MCF 10A (cell line): ENCODE measurements around the gene S100P. TPM values are rescaled to one million over a fixed set of nuclear protein-coding genes. Genes with fewer than 3 reads are reported as not detected.

Source experiments
- BruUV-seq: library from RNA; stranded (reverse); fragments of 400-500 nt; replicated peaks from 2 replicates; lab custom pipeline; 2021; lab: Mats Ljungman, UMichigan
- CTCF ChIA-PET: fragments of 300-600 bp; sonication (Branson Sonifier 250); formaldehyde crosslinking; extraction: SDS; loops from one replicate; lab custom pipeline; 2021; ENCODE audit warnings: antibody characterized with exemption, inconsistent platforms; lab: Yijun Ruan, JAX
- POLR2A ChIA-PET: fragments of 300-600, 350-650 bp; sonication (Branson Sonifier 250); formaldehyde crosslinking; extraction: SDS; loops from one replicate; lab custom pipeline; 2020; ENCODE audit warnings: antibody characterized with exemption, inconsistent platforms; lab: Yijun Ruan, JAX
- DNase-seq: peaks from one replicate; pipeline ENCODE4 v3.0.0-alpha.2; 2018; ENCODE audit not compliant: unreplicated experiment
- H3K27ac Mint-ChIP-seq: one replicate; pipeline ENCODE4 v1.8.0; 2022; ENCODE audit warnings: mild to moderate bottlenecking, low read depth, mixed read lengths; ENCODE audit not compliant: unreplicated experiment
- H3K27me3 Mint-ChIP-seq: one replicate; pipeline ENCODE4 v1.8.0; 2022; ENCODE audit warnings: mixed read lengths; ENCODE audit not compliant: insufficient read depth, unreplicated experiment
- H3K36me3 Mint-ChIP-seq: one replicate; pipeline ENCODE4 v1.8.0; 2022; ENCODE audit warnings: mild to moderate bottlenecking, moderate library complexity, mixed read lengths; ENCODE audit not compliant: insufficient read depth, unreplicated experiment
- H3K4me1 Mint-ChIP-seq: one replicate; pipeline ENCODE4 v1.8.0; 2022; ENCODE audit warnings: mixed read lengths; ENCODE audit not compliant: insufficient read depth, unreplicated experiment
- H3K4me3 Mint-ChIP-seq: one replicate; pipeline ENCODE4 v1.8.0; 2022; ENCODE audit warnings: mild to moderate bottlenecking, moderate library complexity, mixed read lengths; ENCODE audit not compliant: unreplicated experiment
- H3K9me3 Mint-ChIP-seq: one replicate; pipeline ENCODE4 v1.8.0; 2022; ENCODE audit warnings: mixed read lengths; ENCODE audit not compliant: unreplicated experiment
- intact Hi-C: fragments of 100-400 bp; cut with micrococcal nuclease; formaldehyde crosslinking; loops from 2 replicates; pipeline ENCODE4 v1.14.1; 2022
- total RNA-seq: library from RNA; stranded (reverse); gene quantifications from 2 replicates; pipeline ENCODE4 v1.2.3, GENCODE V29; 2022
- TF ChIP-seq, protein P1 (sequence below): fragments of 200-600 bp; IDR thresholded peaks from one replicate; pipeline ENCODE4 v1.8.0; 2022; ENCODE audit warnings: antibody characterized with exemption, mild to moderate bottlenecking; ENCODE audit not compliant: unreplicated experiment

Gene S100P
- total RNA-seq, 1 experiment from 2014 or later: 55.6 TPM

DNA sequence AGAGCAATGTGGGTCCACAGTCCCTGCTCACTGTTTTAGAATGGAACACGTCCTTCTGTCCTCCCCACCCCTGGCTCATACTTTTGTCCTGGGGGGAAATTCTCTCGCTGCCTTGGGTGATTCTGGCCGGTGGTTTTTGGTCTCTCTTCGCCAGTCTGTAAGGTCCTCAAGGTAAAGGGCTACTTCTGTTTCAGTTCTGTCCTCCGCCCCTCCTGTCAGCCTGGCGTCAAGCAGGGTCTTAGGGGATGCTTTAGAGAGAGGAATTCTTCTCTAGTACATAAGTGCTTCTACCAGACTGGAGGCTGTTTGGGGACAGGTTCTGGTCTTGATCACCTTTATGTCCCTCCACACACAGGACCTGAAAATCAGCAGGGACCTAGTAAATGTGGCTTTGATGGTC lies 16.6 kb downstream of the S100P start:
- BruUV-seq: TSS peak; percentile 62
- POLR2A ChIA-PET: interaction anchor here (0.7 to 8.0 kb wide), 20 partner anchors 7 to 277 kb away, joined by 3 to 101 read pairs (median 4); partner anchors contain the start of genes BLOC1S4, MRFAP1 and S100P
- peak overlapping the region; percentile 98 for H3K4me3 Mint-ChIP-seq

DNA sequence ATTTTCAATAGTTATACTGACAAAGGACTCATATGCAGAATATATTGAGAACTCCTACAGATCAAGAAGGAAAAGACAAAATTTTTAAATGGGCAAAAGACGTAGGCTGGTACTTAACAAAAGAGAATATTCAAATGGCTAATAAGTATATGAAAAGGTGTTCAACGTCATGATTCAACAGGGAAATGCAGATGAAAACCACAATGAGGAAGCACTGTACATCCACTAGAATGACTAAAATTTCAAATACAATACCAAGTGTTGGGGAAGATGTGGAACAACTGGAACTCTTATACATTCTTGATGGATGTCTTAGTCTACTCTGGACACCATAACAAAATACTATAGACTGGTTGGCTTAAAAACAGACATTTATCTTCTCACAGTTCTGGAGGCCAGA lies 17.3 kb downstream of the S100P start:
- intact Hi-C loops: no loop called here
- Mint-ChIP-seq H3K9me3 (no peaks in the 10 kb centered on the region), H3K27me3 (no peaks in the 10 kb centered on the region), H3K36me3 (peaks cover 33% of the 10 kb centered on the region), H3K4me3 (no peak overlapping the region), H3K4me1 (peaks cover 34% of the 10 kb centered on the region), H3K27ac (no peak overlapping the region)
- no TSS peak for BruUV-seq
- TF ChIP-seq, protein P1, sequence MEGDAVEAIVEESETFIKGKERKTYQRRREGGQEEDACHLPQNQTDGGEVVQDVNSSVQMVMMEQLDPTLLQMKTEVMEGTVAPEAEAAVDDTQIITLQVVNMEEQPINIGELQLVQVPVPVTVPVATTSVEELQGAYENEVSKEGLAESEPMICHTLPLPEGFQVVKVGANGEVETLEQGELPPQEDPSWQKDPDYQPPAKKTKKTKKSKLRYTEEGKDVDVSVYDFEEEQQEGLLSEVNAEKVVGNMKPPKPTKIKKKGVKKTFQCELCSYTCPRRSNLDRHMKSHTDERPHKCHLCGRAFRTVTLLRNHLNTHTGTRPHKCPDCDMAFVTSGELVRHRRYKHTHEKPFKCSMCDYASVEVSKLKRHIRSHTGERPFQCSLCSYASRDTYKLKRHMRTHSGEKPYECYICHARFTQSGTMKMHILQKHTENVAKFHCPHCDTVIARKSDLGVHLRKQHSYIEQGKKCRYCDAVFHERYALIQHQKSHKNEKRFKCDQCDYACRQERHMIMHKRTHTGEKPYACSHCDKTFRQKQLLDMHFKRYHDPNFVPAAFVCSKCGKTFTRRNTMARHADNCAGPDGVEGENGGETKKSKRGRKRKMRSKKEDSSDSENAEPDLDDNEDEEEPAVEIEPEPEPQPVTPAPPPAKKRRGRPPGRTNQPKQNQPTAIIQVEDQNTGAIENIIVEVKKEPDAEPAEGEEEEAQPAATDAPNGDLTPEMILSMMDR: no peak
- DNase-seq: no peak
- POLR2A ChIA-PET: interaction anchor here (0.8 to 8.0 kb wide), 5 partner anchors 9 to 119 kb away, joined by 3 to 101 read pairs (median 47); partner anchors contain the start of genes MRFAP1 and S100P
- CTCF ChIA-PET: interaction anchor here (0.6 kb wide), 2 partner anchors 94 to 375 kb away, joined by 3 read pairs; no protein-coding TSS in a partner anchor

More for the DNA sequence above, 16.6 kb downstream of the S100P start:
- intact Hi-C loops: no loop called here
- Mint-ChIP-seq H3K27me3 (no peaks in the 10 kb centered on the region), H3K27ac (peak overlapping the region; percentile 98), H3K36me3 (peaks cover 36% of the 10 kb centered on the region), H3K9me3 (no peaks in the 10 kb centered on the region), H3K4me1 (peaks cover 38% of the 10 kb centered on the region)
- TF ChIP-seq, protein P1: no peak
- CTCF ChIA-PET: interaction anchor here (0.6 to 1.5 kb wide), 3 partner anchors 9 to 52 kb away, joined by 3 to 4 read pairs (median 3); no protein-coding TSS in a partner anchor
- DNase-seq: no peak

DNA sequence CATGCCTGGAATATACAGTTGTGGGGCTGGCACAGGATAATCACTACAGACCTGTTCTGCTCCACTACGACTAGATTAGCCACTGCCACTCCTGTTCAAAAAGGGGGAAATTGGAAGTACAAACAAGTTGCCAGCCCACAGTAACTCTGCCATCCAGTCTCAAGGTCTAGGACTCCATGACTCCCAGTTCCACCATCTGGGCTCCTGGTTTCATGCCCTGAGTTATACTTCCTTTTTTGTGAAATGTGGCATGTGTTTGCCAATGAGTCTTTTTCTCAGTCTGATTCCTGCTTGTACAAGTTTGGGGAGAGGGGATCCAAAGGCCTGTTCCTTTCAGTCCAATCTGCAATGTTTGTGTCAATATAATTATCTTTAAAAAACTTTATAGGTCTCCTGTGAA lies 21.3 kb downstream of the S100P start:
- intact Hi-C loops: loop anchor here (5.0 kb wide), 1 partner anchor 272 kb away; no protein-coding TSS in a partner anchor
- Mint-ChIP-seq H3K27me3 (no peaks in the 10 kb centered on the region), H3K9me3 (no peaks in the 10 kb centered on the region)

DNA sequence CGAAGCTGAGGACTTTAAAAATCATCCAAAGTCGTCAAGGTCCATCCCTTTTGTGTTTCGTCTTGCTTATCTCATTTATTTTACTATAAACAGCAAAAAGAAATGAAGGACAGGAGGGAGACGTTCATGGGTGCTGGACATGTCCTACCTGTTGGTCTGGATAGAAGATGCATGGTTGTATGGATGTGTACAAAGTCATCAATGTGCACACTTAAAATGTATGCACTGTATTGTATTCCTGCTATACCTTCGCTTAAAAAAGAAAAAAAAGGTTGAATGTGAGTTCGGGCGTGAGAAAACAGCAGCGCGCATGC lies 22.0 kb downstream of the S100P start:
- intact Hi-C loops: loop anchor here (1.0 to 5.0 kb wide), 2 partner anchors 41 to 272 kb away; a partner anchor contains a TSS
- no TSS peak for BruUV-seq
- Mint-ChIP-seq H3K36me3 (peaks cover 9% of the 10 kb centered on the region), H3K27me3 (no peaks in the 10 kb centered on the region), H3K27ac (peak overlapping the region; percentile 81), H3K9me3 (no peaks in the 10 kb centered on the region), H3K4me3 (peak overlapping the region; percentile 80), H3K4me1 (peaks cover 17% of the 10 kb centered on the region)
- TF ChIP-seq, protein P1: no peak
- POLR2A ChIA-PET: interaction anchor here (0.6 to 6.6 kb wide), 14 partner anchors 7 to 353 kb away, joined by 3 to 76 read pairs (median 5); partner anchors contain the start of genes GRPEL1, MRFAP1 and MRFAP1L1
- DNase-seq: no peak
- CTCF ChIA-PET: interaction anchor here (0.7 to 11.2 kb wide), 3 partner anchors 41 to 168 kb away, joined by 3 to 208 read pairs (median 5); no protein-coding TSS in a partner anchor

More for the DNA sequence above, 21.3 kb downstream of the S100P start:
- POLR2A ChIA-PET: interaction anchor here (1.3 to 6.6 kb wide), 6 partner anchors 6 to 353 kb away, joined by 3 to 76 read pairs (median 20); partner anchors contain the start of genes GRPEL1, MRFAP1 and MRFAP1L1
- Mint-ChIP-seq H3K27ac (no peak overlapping the region), H3K4me3 (no peak overlapping the region), H3K36me3 (peaks cover 9% of the 10 kb centered on the region), H3K4me1 (peaks cover 13% of the 10 kb centered on the region)
- TF ChIP-seq, protein P1: no peak
- no TSS peak for BruUV-seq
- CTCF ChIA-PET: interaction anchor here (0.6 to 11.2 kb wide), 2 partner anchors 8 to 161 kb away, joined by 7 to 208 read pairs; no protein-coding TSS in a partner anchor
- no peak for DNase-seq
